Renal cortical epithelial cell (primary cell): ENCODE measurements around the gene FRMD6. TPM values are rescaled to one million over a fixed set of nuclear protein-coding genes. Genes with fewer than 3 reads are reported as not detected.

ENCODE experiments used
- DNase-seq: peaks from one replicate; pipeline ENCODE4 v3.0.0-alpha.2; 2011; ENCODE audit warnings: low read depth
- total RNA-seq: library from RNA; depleted of rRNA; stranded (reverse); fragments of >200 nt; gene quantifications from 2 replicates; pipeline ENCODE4 v1.2.3, GENCODE V29; 2014

The FRMD6 gene
- total RNA-seq = 88.8 and 301 TPM in 2 replicates

DNA sequence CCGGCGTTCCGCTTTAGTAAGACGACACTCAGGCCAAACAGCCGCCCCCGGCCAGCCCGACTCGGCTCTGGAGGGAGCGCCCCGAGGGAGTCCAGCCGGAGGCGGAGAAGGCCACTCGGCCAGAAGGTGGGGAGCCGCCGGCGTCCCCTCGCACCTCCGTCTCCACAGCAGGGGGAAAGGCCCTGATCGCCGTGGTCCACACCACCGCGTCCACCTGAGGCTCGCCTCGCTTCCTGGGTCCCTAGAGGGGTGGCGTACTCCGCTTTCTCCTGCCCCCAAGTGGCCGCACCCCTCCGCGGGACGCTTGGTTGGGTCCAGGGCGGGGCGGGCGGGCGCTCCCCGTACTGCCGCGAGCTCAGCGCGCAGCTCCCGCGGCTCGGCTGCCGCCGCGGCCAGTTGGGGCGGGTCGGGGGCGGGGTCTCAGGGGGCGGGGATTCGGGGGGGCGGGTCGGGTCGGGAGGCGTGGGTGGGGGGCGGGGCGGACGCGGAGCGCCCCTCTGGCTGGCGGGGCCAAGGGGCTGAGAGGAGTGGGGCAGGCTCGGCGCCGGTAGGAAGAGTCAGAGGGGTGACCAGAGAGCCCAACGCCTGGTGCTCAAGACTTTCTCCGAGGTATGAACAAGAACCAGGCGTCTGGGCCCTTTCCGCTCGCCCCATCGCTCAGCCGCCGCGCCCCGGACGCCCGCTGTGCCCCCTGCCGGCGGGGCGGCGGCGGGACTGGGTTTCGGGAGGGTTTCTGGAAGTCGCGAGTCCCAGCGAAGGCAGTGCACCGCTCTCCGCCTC lies at the start of gene FRMD6:
TSS of gene FRMD6 (plus strand) at position 523 of the 780 bp plus-strand sequence. CDS start 37,927 bp downstream, outside the sequence.
- DNase-seq = peak; percentile 37

DNA sequence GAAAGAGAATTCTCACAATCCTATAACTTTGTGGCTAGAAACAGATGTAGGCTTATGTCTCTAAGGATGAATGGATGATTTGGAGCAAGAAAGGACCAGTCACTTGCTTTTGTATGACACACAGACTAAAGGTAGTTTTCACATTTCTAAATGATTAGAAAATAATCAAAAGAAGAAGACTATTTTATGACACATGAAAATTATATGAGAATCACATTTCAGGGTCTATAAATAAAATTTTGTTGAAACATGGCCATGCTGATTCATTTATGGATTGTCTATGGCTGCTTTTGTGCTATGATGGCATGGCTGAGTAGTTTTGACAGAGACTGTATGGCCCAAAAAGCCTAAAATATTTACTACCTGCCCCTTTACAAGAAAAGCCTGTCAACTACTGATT lies 49.4 kb upstream of the FRMD6 start:
- DNase-seq = no peak

DNA sequence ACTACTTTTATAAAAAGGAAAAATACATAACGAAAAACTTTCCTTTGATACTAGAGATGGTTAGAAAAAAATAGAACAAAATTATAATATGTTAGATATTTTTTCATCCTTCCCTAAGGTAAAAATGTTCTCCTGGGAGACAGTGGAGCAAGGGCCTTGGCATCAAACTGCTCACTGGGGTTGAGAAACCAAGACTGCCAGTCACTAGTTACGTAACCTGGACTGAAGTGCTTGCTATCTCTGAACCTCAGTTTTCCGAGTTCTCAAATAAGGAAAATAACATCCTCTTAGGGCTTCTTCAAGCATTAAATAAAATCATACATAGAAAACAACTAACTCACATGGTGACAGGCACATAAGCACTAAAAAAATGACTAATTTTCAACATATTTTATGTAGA lies 48.2 kb upstream of the FRMD6 start:
- DNase-seq = no peak

DNA sequence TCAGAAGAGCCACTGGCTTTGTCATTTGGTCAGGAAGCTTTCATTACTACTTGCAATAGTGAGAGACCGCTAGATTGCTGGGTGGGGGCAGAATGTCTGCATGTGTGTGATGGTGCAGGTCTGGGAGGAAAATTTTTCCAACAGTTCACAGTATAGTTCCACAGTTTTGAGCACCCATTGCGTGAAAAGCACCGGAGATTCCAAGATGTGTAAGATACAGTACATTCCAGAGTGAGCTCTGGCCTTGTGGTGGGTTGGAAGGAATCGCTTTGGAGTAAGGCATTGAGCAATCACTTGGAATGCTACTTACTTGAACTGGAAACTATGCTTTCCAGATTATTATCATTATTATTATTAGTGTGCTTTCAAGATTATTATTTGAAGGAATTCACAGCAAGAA lies 47.6 kb upstream of the FRMD6 start:
- DNase-seq = peak; percentile 61

DNA sequence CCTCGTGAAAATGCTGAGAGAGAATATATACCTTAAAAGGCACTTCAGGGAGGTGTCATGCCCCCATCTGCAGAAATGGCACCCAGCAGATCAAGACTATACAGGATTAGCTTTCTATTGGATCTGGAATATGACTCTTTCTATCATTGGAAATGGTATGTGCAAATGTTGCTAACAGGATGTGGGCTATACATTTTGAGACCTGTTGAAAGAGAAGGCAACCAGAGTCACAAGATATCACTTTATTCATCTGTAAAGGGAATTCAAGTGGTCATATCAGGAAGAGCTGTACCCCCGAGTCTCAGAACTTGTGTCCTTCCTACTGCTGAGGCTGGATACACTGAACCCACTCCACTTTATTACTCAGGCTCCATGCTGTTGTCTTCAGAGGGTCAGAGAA lies 46.1 kb upstream of the FRMD6 start:
- no peak for DNase-seq

DNA sequence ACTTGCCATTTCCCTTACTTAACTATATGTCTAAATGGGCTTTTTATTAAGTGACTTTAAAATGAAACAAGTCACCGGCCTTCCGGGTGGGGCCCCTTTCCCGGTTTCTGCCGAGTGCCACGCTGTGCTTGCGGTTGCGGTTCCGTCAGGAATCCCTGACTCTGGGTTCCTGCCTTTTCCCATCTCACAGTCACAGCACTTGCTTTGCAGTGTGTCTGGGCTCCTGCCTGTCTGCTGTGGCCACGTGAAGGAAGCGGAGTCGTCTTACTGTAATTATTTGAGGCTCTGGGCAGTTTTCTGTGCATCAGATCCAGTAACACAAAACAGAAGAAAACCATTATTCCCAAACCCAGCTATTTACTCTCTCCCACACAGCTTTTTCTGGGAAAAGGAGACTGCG lies 44.0 kb upstream of the FRMD6 start:
- peak; percentile 54 for DNase-seq

DNA sequence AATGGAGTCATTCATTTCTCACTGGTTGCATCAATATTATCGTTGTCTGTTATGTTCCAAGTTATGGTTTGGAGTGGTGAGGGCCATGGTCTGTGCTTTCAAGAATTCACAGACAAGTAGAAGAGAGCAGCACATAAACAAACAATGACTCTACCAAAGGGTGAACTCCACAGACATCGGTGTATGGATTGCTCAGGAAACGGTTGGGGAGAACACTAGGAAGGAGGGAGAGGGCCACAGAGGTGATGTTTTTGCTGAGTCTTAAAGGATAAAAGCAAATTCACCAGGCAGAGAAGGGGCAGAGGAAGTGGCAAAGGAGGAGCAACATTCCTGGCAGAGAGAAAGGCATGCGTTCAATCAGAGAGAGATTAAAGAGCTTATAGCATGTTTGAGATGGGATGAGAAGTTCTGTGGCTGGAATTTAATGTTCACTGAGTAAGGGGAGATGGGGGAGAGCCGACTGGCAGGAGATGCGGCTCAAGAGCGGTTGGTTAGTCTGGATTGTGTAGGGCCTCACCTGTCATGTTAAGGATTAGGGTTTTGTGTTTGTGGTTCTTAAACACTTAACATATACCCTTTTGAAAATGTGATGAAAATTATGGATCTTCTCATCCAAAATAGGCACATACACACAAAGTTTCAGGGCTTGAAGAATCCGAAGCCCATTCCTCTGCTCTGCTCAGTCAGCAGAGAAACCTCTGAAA lies 42.3 kb upstream of the FRMD6 start:
- DNase-seq = no peak

DNA sequence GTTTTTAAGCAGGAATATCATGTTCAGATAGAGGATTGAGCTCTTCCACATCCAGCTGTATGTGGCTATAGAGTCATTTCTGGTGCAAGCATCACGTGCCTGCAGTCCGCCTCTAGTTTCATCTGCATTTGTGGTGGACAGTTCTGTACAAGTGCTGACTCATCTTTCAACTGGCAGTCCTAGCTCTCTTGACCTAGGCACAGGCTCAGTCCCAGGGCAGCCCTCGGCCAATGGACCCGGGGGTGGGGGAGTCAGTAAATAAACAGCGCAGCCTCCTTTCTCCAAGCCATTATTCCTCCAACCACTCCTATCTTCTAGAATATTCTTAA lies 41.8 kb upstream of the FRMD6 start:
- DNase-seq = no peak

DNA sequence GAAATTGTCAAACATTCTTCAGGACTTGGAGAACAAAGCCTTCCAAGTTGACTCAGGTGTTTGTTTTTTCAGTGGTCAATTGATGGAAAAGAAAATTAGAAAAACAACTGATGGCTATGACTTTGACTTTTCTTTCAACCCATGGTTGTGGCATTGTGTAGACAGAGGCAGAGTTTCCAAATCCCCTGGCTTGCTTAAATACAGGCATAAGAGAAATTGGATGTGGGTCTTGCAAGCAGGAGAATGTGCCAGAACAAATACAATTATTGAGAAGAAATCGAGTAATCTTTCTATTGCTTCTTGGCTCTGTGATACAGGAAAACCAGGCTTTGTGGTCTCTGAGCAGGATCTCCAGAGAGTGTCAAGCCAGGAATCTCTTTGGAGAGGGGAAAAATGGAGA lies 40.9 kb upstream of the FRMD6 start:
- no peak for DNase-seq

DNA sequence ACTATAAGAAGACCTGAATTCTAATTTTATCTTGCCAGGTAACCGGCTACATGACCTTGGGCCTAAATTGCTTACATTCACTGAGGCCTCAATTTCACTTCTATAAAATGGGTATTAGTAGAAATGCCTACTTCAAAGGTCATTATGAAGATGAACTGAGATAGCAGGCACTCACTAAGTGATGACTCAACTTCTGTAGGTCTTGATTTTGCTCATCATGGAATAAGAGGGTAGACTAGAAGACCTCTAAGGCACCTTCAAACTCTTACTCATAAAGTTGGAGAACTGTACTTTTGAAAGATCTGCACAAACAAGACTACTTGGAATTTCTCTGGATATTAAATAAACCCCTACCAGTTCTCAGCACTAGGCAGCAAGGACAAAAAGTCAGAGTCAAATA lies 39.3 kb upstream of the FRMD6 start:
- DNase-seq = no peak

DNA sequence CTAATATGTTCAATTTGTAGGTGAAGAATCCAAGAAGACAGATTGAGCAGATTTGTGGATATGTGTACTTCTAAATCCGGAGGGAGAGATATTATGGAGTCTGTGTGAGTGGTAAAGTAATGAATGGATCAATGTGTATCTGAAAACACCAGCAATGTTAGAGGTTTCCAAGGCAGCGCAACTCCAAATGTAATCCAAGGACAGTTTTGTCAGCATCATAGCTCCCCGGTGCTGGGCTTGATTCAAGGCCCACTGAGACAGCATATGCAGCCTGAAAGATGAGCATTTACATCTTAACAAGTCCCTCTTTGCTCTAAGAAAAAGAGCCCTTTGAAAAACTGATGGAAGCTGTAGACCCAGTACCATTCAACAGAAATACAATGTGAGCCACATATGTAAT lies 38.3 kb upstream of the FRMD6 start:
- no peak for DNase-seq

DNA sequence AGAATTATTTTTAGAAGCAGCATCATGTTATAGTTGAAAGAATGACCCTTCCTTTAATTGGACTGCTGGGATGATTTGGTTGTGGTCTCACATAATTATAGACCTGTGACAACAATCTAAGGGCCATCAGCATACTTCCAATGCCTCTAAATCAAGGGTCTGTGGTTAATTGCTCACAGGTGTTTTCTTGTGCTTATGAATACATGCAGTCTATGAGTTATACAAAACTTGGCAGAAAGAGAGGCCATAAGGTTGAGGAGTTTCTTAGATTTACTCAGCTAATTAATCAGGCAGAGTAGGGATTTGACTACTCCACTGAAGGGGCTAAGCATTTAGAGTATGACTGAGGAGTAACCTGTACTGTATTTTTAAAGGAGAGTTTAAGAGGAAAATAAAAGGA lies 37.0 kb upstream of the FRMD6 start:
- peak; percentile 41 for DNase-seq

DNA sequence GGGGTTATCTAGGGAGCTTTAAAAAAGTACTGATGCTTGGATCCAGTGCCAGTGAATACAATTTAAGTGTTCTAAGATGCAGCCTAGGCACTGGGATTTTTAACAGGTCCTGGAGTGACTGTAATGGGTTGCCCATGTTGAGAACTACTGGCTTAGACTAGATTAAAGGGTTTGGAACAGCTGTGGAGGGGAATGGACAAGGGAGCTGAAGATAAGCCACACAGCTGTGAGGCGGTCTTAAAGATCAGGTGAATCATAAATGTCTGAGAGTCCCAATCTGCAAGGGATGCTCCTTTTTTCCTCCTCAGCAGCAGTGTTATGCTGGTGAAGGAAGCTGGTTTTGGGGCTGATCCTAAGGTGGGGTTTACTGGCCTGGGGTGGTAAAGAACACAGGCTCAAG lies 35.5 kb upstream of the FRMD6 start:
- no peak for DNase-seq

DNA sequence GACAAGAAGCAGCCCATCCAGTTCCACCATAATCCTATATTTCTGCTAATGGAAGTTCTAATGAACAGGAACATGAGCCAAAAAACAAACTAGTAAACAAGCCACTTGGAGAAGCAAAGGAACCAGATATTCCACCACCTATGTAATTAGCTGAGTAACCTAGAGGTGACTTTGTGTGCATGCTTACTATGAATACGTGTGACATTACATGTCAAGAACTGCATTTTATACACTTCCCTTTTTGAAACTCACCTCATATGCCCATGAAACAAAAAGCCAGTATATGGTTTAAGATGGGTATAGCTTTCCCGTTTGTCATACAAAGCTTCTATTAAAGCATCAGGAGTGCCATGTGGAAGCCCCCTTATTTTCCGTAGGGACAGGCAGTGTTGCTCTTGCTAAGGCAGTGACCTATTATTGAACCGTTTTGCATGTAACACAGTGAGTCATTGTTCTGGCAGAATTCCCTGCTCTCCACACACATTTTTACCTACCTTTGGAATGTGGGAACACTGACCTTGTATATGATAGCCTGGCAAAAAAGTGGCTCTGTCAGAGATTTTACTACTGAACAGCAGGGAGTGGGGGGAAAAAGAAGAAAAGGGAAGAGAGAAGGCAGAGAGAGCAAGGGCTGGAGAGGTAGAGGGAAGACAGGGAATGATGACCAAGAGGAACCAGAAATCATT lies 34.8 kb upstream of the FRMD6 start:
- DNase-seq = peak; percentile 98

DNA sequence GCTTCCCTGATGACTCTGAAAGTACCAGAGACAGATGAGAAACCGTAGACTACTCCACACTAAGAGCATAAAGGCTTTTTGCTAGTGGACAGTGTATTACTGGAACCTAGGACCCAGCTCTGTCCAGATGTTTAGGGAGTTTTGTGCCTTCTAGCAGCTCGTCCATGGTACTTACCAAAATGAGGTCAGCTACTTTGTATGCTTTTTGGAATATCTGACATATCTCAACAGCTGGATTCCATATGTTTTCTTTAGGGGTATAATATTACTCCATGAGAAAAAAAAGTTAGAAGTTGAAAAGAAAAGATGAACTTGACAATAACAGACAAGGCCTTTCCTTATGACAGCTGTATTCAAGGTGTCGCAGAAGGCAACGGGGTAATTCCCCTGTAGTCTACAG lies 32.1 kb upstream of the FRMD6 start:
- no peak for DNase-seq

DNA sequence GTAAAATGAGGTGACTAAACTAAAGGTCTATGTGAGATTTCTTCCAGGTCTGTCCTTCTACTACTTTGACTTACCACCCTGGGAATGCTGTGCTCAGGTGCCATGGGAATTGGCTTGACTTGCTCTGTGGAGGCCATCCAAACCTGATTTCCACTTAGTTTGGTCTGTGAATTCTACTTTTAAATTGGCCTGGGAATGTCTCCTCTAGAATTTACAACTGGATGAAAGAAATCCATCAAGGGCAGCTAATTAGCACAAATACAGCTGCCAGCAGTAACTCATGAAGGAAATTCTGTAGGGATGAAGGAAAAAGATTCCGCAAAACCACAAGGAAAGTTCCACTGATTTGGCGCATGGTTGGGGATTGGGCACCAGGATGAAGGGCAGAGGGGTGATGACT lies 31.7 kb upstream of the FRMD6 start:
- no peak for DNase-seq

DNA sequence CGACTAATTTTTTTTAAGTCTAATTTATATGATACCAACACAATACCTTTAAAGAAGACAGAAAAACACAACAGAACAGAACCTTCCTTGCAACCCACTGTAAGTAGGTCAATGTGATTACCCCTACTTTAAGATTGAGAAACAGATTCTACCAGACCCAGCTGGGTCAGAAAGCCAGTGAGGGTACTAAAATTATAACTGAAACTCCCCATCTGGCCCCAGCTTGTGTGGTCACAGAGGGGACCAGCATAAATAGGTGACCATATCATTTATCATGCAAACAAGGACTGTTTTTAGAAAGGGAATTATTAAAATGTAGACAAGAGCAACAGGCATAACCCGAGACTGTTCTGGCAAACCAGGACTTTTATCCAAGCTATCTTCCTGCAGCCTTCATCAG lies 30.1 kb upstream of the FRMD6 start:
- no peak for DNase-seq

DNA sequence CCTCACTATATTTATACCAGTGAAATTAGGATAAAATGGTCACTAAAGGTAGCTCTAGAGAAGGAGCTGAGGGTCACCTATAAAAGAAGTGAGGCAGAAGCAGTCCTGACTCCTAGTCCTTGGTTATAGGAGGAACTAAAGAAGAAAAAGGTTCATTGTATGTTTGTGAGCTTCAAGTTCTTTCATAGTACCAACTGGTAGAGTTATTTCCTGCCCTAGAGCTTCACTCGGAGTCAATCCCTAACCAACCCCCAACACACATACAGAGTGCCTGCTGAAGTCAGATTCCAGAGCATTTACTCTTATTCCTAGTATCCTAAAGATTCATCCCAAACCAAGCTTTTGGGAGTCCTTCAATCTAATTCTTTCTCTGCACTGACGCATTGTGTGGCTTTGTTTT lies 29.3 kb upstream of the FRMD6 start:
- no peak for DNase-seq

DNA sequence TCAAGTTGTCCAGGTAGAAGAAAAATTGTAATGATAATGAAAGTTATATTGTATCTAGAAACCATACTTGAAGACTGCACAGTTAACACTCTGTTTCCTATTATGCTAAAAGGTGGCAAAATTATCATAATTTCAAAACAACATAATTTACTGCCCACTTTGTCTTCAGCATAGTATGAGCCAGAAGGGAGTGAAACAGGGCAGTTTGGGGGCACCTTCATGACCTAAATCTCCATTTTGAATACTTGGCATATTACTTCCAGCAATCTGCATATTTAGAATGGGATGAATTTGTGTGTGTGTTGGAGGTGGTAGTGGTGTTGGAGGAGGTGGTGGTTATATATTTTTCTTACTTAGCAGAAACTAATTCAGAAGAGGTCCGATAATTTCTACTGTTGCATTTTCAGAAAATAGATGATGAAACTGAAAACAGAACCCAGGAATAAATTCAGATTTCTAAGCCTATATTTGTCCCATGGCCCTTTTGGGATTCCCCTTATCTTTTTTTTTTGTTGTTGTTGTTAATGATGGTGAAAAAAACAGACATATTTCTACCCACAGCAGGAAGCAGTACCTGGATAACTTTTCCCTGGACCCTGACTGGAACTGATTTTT lies 26.6 kb upstream of the FRMD6 start:
- DNase-seq = no peak

DNA sequence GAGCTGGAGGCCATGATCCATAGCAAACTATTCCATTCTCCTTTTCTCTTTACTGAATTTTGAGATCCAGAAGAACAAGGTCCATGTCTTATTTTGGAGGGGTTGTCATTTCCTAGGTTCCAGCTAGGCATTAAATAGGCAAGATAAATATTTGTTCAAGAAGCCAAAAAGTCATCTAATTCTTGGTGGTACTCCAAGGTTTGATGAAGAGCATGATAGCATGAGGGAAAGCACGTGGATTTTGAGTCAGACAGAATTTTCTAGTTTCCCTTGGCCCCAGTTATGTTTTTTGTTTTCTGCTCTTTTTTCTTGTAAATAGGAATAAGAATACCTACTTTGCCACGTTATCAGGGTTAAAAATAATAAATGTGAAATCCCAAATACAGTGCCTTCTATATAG lies 25.5 kb upstream of the FRMD6 start:
- no peak for DNase-seq

DNA sequence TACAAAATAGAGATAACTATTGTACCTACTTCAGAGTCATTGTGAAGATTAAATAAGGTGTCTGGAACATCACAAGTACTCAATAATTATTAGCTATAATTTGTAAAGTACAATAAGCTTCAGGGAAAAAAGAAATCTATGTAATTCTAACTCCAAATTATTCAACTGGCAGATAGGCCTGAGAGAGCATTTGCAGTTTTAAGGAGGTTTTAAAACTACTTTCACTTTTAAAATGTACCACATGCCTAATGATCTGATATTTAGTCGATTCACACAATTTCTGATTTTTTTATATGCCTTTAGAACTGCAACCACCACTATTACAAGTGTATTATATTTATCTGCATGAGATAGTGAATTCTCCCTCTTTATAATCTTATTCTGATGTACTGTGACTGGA lies 24.9 kb upstream of the FRMD6 start:
- no peak for DNase-seq

DNA sequence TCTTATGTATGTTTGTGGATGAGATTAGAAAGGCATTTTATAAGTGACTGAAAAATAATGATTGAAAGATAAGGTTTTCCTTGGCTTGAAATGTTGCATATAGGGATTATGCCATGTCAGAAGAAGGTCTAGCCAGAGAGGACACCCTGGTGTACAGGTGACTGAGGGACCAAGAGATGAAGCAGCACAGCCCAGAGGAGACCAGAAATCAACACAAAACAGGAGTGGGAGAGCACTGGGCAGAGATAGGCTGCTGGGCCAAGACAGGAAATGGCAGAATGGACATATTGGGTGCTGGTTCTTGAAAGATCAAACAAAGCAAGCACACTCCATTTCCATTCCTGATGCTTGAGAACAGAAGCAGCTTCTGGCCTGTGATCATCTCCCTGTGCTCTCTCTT lies 24.4 kb upstream of the FRMD6 start:
- no peak for DNase-seq

DNA sequence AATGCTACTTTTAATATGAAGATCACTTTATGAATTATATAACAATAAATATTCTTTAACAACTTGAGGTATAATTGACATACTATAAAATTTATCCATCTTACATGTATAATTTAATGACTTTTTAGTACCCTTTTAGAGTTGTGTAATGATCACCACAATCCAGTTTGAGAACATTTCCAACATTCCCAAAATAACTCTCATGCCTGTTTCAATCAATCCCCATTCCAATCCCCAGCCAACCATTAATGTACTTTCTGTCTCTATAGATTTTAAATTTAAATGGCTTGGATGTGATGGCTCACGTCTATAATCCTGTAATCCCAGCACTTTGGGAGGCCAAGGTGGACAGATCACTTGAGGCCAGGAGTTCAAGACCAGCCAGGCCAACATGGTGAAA lies 23.5 kb upstream of the FRMD6 start:
- DNase-seq = no peak
